Measurements from ENCODE around the gene RBBP5.

GRCh38 chr1:205137901-205138300 lies 16.1 kb upstream of the RBBP5 start:
- no peak for TF ChIP-seq CTCF (IDR thresholded peaks at IDR 0.05)
- TF ChIP-seq MYBL2 (CRISPR knock-in tag; IDR thresholded peaks at IDR 0.05), result no peak
- no peak for TF ChIP-seq ZNF263 (CRISPR knock-in tag; IDR thresholded peaks at IDR 0.05; ENCODE audit: low read depth)
- no peak for TF ChIP-seq TCF7 (CRISPR knock-in tag; IDR thresholded peaks at IDR 0.05; ENCODE audit: low read depth)
